Measurements from ENCODE around the gene OPN5. TPM values are rescaled to one million over a fixed set of nuclear protein-coding genes. Genes with fewer than 3 reads are reported as not detected.

OPN5 gene
- total RNA-seq, 1 donor from 2014 or later: not detected

- no peak overlapping the region for H3K4me3 Mint-ChIP-seq (ENCODE audit: unreplicated experiment)
- H3K27ac Mint-ChIP-seq (ENCODE audit: unreplicated experiment): no peak overlapping the region
- H3K27me3 Mint-ChIP-seq (ENCODE audit: unreplicated experiment): peaks cover 28% of the 10 kb centered on the region
- no peaks in the 10 kb centered on the region for H3K9me3 Mint-ChIP-seq (ENCODE audit: unreplicated experiment)
- H3K36me3 Mint-ChIP-seq (ENCODE audit: unreplicated experiment): no peaks in the 10 kb centered on the region
- TF ChIP-seq CTCF (IDR thresholded peaks at IDR 0.05): no peak
- no peaks in the 10 kb centered on the region for H3K4me1 Mint-ChIP-seq (ENCODE audit: unreplicated experiment)
- no peak for DNase-seq (ENCODE audit: extremely low spot score, unreplicated experiment)
Measured at GRCh38 chr6:47852727-47853126, 70.9 kb downstream of the OPN5 start.

- no peaks in the 10 kb centered on the region for H3K36me3 Mint-ChIP-seq (ENCODE audit: unreplicated experiment)
- H3K9me3 Mint-ChIP-seq (ENCODE audit: unreplicated experiment): no peaks in the 10 kb centered on the region
- H3K4me1 Mint-ChIP-seq (ENCODE audit: unreplicated experiment): no peaks in the 10 kb centered on the region
- H3K4me3 Mint-ChIP-seq (ENCODE audit: unreplicated experiment): no peak overlapping the region
- peaks cover 31% of the 10 kb centered on the region for H3K27me3 Mint-ChIP-seq (ENCODE audit: unreplicated experiment)
- TF ChIP-seq CTCF (IDR thresholded peaks at IDR 0.05): no peak
- no peak for DNase-seq (ENCODE audit: extremely low spot score, unreplicated experiment)
- no peak overlapping the region for H3K27ac Mint-ChIP-seq (ENCODE audit: unreplicated experiment)
Measured at GRCh38 chr6:47853766-47854165, 71.9 kb downstream of the OPN5 start.

GRCh38 chr6:47854971-47855370 lies 73.1 kb downstream of the OPN5 start:
- Mint-ChIP-seq H3K9me3 (ENCODE audit: unreplicated experiment) (no peaks in the 10 kb centered on the region), H3K4me3 (ENCODE audit: unreplicated experiment) (no peak overlapping the region), H3K27me3 (ENCODE audit: unreplicated experiment) (peaks cover 33% of the 10 kb centered on the region), H3K36me3 (ENCODE audit: unreplicated experiment) (no peaks in the 10 kb centered on the region), H3K27ac (ENCODE audit: unreplicated experiment) (no peak overlapping the region), H3K4me1 (ENCODE audit: unreplicated experiment) (no peaks in the 10 kb centered on the region)
- DNase-seq (ENCODE audit: extremely low spot score, unreplicated experiment): no peak
- no peak for TF ChIP-seq CTCF (IDR thresholded peaks at IDR 0.05)

GRCh38 chr6:47859175-47859574 lies 77.3 kb downstream of the OPN5 start:
- H3K4me1 Mint-ChIP-seq (ENCODE audit: unreplicated experiment): no peaks in the 10 kb centered on the region

GRCh38 chr6:47862731-47863130 lies 80.9 kb downstream of the OPN5 start:
- H3K9me3 Mint-ChIP-seq (ENCODE audit: unreplicated experiment): no peaks in the 10 kb centered on the region
- H3K27me3 Mint-ChIP-seq (ENCODE audit: unreplicated experiment): peaks cover 13% of the 10 kb centered on the region
- no peaks in the 10 kb centered on the region for H3K4me1 Mint-ChIP-seq (ENCODE audit: unreplicated experiment)
- H3K27ac Mint-ChIP-seq (ENCODE audit: unreplicated experiment): no peak overlapping the region
- H3K4me3 Mint-ChIP-seq (ENCODE audit: unreplicated experiment): no peak overlapping the region
- DNase-seq (ENCODE audit: extremely low spot score, unreplicated experiment): no peak
- no peaks in the 10 kb centered on the region for H3K36me3 Mint-ChIP-seq (ENCODE audit: unreplicated experiment)
- TF ChIP-seq CTCF (IDR thresholded peaks at IDR 0.05): no peak

More at GRCh38 chr6:47859175-47859574, 77.3 kb downstream of the OPN5 start:
- no peak for TF ChIP-seq CTCF (IDR thresholded peaks at IDR 0.05)
- no peak overlapping the region for H3K4me3 Mint-ChIP-seq (ENCODE audit: unreplicated experiment)
- H3K9me3 Mint-ChIP-seq (ENCODE audit: unreplicated experiment): no peaks in the 10 kb centered on the region
- H3K27me3 Mint-ChIP-seq (ENCODE audit: unreplicated experiment): peaks cover 21% of the 10 kb centered on the region
- no peak for DNase-seq (ENCODE audit: extremely low spot score, unreplicated experiment)
- no peak overlapping the region for H3K27ac Mint-ChIP-seq (ENCODE audit: unreplicated experiment)
- no peaks in the 10 kb centered on the region for H3K36me3 Mint-ChIP-seq (ENCODE audit: unreplicated experiment)
